ENCODE measurements around the gene FKBP14. TPM values are rescaled to one million over a fixed set of nuclear protein-coding genes. Genes with fewer than 3 reads are reported as not detected.

The FKBP14 gene
- total RNA-seq, 6 experiments from 2014 or later = 4.0 to 8.7 (median 5.2) TPM

DNA sequence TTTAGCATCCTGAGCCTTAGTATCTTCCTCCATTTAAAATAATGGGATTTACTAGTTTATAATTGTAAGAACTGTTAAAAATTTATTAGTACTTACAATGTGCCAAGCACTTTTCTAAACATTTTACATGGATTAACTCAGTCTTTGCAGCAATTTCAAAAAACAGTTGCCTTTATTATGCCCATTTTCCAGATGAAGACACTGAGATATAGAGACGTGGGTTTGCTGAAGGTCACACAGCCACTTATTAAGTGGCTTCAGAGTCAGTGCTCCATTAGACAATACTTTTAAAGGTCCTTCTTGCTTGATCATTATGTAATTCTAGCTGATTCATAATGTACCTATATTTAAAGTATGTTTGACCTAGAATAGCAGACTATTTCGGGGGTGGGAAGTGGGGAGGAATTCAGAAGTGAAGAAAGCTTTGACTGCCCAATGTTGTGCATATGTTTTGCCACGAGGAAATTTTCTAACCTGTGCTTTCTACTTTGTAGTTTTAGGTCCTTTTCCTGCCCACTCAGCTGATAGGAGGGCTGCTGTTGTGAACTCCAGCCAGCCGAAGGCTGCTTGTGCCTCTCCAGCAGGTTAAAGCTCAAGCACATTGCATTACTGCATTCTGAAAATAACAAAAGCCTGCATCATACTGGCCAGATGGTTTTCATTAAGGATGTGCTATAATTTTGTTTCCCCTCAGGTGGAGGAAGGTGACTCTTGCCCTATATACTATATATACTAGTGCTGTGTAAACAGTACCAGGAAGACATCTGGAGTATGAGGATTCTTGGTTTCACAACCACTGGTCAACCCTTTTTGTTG is 6.0 kb upstream of the FKBP14 start:
- H3K9me3 ChIP-seq = no peaks in the 10 kb centered on the region
- no peak for ATAC-seq

DNA sequence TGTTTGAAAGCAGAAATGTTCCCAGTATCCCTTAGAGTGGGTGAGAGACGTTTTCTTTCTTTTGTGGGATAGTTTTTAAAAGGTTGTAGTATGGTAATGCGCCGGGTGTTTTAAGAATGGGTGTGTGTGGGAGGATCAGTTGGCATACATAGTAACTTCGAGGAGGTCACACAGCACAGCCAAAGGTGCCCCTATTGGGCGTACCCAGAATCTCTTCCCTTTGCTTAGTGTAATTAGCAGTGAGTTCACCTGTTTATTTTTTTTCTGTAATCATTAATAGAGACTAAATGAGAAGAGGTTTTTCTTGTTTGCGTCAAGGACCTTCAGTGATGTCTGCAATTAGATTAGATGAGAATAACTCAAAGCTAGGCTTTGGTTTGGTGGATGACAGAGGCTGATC is 3.2 kb upstream of the FKBP14 start:
- H3K27me3 ChIP-seq = no peaks in the 10 kb centered on the region
- no peaks in the 10 kb centered on the region for H3K36me3 ChIP-seq
- no peak for DNase-seq
- H3K27ac ChIP-seq = peak overlapping the region in 1 of 3 donors; percentile 89
- H3K9me3 ChIP-seq = no peaks in the 10 kb centered on the region
- H3K4me1 ChIP-seq = peaks cover 0 to 30% (median 4%) of the 10 kb centered on the region in 4 donors
- TF ChIP-seq, protein P1, sequence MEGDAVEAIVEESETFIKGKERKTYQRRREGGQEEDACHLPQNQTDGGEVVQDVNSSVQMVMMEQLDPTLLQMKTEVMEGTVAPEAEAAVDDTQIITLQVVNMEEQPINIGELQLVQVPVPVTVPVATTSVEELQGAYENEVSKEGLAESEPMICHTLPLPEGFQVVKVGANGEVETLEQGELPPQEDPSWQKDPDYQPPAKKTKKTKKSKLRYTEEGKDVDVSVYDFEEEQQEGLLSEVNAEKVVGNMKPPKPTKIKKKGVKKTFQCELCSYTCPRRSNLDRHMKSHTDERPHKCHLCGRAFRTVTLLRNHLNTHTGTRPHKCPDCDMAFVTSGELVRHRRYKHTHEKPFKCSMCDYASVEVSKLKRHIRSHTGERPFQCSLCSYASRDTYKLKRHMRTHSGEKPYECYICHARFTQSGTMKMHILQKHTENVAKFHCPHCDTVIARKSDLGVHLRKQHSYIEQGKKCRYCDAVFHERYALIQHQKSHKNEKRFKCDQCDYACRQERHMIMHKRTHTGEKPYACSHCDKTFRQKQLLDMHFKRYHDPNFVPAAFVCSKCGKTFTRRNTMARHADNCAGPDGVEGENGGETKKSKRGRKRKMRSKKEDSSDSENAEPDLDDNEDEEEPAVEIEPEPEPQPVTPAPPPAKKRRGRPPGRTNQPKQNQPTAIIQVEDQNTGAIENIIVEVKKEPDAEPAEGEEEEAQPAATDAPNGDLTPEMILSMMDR (IDR thresholded peaks at IDR 0.05) = no peak
- no peak for TF ChIP-seq POLR2A (IDR thresholded peaks at IDR 0.05)
- 19% methylated on average over 6 of the region's 6 CpGs for WGBS (ENCODE audit: insufficient coverage, low coverage, low lambda C conversion rate, missing lambda C conversion rate)
- intact Hi-C loops (cut with DNase I) = no loop called here
- peak in 1 of 4 donors; percentile 18 for ATAC-seq
- H3K4me3 ChIP-seq = peak overlapping the region; percentile 86 to 94 (median 88)

More for the DNA sequence above, 6.0 kb upstream of the FKBP14 start:
- 53% methylated on average over 4 of the region's 4 CpGs for WGBS (ENCODE audit: insufficient coverage, low coverage, low lambda C conversion rate, missing lambda C conversion rate)
- TF ChIP-seq, protein P1 (IDR thresholded peaks at IDR 0.05) = no peak
- TF ChIP-seq POLR2A (IDR thresholded peaks at IDR 0.05) = no peak
- peaks cover 0 to 17% (median 5%) of the 10 kb centered on the region in 4 donors for H3K4me1 ChIP-seq
- no peaks in the 10 kb centered on the region for H3K36me3 ChIP-seq
- DNase-seq = no peak
- no peak overlapping the region for H3K4me3 ChIP-seq
- H3K27ac ChIP-seq = no peak overlapping the region
- intact Hi-C loops (cut with DNase I) = no loop called here
- no peaks in the 10 kb centered on the region for H3K27me3 ChIP-seq

DNA sequence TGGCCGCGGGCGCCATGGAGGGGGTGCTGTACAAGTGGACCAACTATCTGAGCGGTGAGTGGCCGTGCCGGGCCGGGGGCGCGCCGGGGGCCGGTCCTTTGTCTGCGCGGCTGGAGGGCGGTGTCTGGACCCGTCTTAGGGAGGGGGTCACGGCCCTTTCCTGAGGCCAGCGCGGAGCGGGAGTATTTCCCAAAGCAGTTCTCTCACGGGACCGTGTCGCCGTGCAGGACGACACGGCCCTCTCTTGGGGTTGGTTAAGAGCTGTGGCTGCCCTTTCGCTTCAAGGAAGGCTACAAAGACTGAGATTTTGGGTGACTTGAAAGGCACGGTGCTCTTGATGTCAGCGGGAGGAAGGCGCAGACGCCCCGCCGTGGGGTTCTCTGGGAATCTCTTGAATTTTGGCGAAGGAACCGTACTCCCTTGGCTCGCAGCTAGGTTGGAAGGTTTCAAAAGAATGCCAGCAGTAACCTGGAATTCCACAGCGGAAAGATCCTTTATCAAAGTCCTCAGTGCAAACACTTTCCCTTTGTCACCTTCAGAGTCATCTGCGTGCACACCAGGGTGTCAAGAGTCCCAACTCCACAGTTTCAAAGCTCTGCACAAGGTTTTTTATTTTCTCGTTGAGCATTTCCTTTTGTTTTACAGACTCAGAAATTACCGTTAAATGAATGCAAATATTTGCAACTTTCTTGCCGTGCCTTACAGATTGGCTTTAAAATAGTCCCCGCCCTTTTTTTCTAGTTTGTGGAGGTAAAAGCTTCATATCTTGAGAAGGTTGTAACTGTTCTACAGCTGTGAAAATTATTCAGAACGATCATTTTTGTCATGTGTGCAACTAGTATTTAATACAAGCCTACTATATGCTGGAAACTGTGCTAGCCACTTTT is 2.5 kb upstream of the FKBP14 start:
- TF ChIP-seq POLR2A (IDR thresholded peaks at IDR 0.05) = no peak
- TF ChIP-seq, protein P1 (IDR thresholded peaks at IDR 0.05) = no peak
- peak; percentile 18 to 42 (median 23) for ATAC-seq
- Histone ChIP-seq H3K27me3 (no peaks in the 10 kb centered on the region), H3K4me3 (peak overlapping the region; percentile 86 to 94 (median 88)), H3K36me3 (no peaks in the 10 kb centered on the region), H3K27ac (peak overlapping the region; percentile 68 to 89 (median 79)), H3K4me1 (peaks cover 0 to 27% (median 2%) of the 10 kb centered on the region in 4 donors), H3K9me3 (no peaks in the 10 kb centered on the region)
- WGBS (ENCODE audit: insufficient coverage, low coverage, low lambda C conversion rate, missing lambda C conversion rate) = 1% methylated on average over 16 of the region's 42 CpGs
- peak in 1 of 3 donors; percentile 61 for DNase-seq
- intact Hi-C loops (cut with DNase I) = no loop called here

DNA sequence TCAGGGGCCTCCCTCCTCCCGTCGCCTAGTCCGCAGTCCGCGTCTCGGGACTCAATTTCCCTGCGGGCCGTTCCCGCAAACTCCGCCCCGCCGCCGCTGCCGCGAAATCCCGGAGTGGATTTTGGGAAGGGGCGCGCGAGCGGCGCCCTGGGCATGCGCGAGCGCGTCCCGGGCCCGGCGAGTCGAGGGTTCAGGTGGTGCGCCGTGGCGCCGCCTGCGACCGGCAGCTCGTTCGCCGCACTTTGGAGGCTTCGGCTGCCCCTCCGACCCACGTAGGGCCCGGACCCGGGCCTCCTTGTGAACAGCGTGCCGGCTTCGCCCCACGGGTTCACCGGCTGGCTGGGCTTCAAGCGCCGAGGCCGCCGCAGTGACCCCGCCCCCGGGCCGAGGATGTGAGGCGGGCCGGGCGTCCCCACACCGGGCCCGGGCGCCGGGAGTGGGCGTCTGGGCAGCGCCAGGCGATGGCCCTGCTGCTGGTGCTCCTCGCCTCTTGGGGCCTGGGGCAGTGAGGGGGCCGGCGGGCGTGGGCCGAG is 1.8 kb upstream of the FKBP14 start, which contains the start of gene PLEKHA8:
Gene PLEKHA8, plus strand, starts transcription at position 197 of the 533 bp plus-strand sequence. CDS start 351 bp downstream, outside the sequence.
- Histone ChIP-seq H3K4me3 (peak within 1 kb of the TSS; percentile 86 to 94 (median 88)), H3K27ac (peak within 1 kb of the TSS; percentile 68 to 89 (median 79)), H3K36me3 (no peaks in the 10 kb centered on the region), H3K9me3 (no peaks in the 10 kb centered on the region), H3K4me1 (peaks cover 0 to 27% (median 2%) of the 10 kb centered on the region in 4 donors), H3K27me3 (no peaks in the 10 kb centered on the region)
- TF ChIP-seq, protein P1 (IDR thresholded peaks at IDR 0.05) = peak in 1 of 4 donors; percentile 6
- TF ChIP-seq POLR2A (IDR thresholded peaks at IDR 0.05) = peak; percentile 75
- ATAC-seq (peak; percentile 70 to 80 (median 76)), DNase-seq (peak; percentile 91 to 93 (median 92))
- intact Hi-C loops (cut with DNase I) = no loop called here
- WGBS (ENCODE audit: insufficient coverage, low coverage, low lambda C conversion rate, missing lambda C conversion rate) = 0% methylated on average over 15 of the region's 70 CpGs

All from right lobe of liver (tissue), 6 donors.